H9 (cell line): ENCODE results near the gene SPTBN4. TPM values are rescaled to one million over a fixed set of nuclear protein-coding genes. Genes with fewer than 3 reads are reported as not detected.
A peak's percentile ranks its signal among the peaks of the same experiment; 100 is the strongest.

Source experiments
- DNase-seq: peaks from one replicate; pipeline ENCODE4 v3.0.0-alpha.2; 2017
- H2AFZ ChIP-seq: one replicate; pipeline ENCODE4 v1.6.1; 2013; ENCODE audit warnings: mild to moderate bottlenecking, low read length, control low read depth, moderate library complexity
- H2AK5ac ChIP-seq: 2 replicates; pipeline ENCODE4 v1.6.1; 2013; ENCODE audit warnings: low read length, control low read depth, mixed read lengths; ENCODE audit not compliant: insufficient read length
- H2BK120ac ChIP-seq: one replicate; pipeline ENCODE4 v1.6.1; 2013; ENCODE audit warnings: low read depth, mild to moderate bottlenecking, low read length, control low read depth, inconsistent platforms; ENCODE audit not compliant: poor library complexity, severe bottlenecking
- H2BK12ac ChIP-seq: 2 replicates; pipeline ENCODE4 v1.6.1; 2013; ENCODE audit warnings: low read length, control low read depth, mixed read lengths, low read depth; ENCODE audit not compliant: insufficient read length
- H2BK15ac ChIP-seq: 2 replicates; pipeline ENCODE4 v1.6.1; 2013; ENCODE audit warnings: low read depth, low read length, control low read depth
- H2BK20ac ChIP-seq: one replicate; pipeline ENCODE4 v1.6.1; 2013; ENCODE audit warnings: low read depth, mild to moderate bottlenecking, low read length, control low read depth, inconsistent platforms; ENCODE audit not compliant: poor library complexity, severe bottlenecking
- H2BK5ac ChIP-seq: 2 replicates; pipeline ENCODE4 v1.6.1; 2013; ENCODE audit warnings: low read length, control low read depth, mixed read lengths; ENCODE audit not compliant: insufficient read length
- H3K14ac ChIP-seq: 2 replicates; pipeline ENCODE4 v1.6.1; 2013; ENCODE audit warnings: low read length, control low read depth; ENCODE audit not compliant: insufficient read depth
- H3K18ac ChIP-seq: 2 replicates; pipeline ENCODE4 v1.6.1; 2013; ENCODE audit warnings: low read depth, mild to moderate bottlenecking, mixed read lengths, low read length, control low read depth; ENCODE audit not compliant: insufficient read length
- H3K23ac ChIP-seq: 2 replicates; pipeline ENCODE4 v1.6.1; 2013; ENCODE audit warnings: low read length, control low read depth, mixed read lengths, low read depth; ENCODE audit not compliant: insufficient read length
- H3K23me2 ChIP-seq: 2 replicates; pipeline ENCODE4 v1.6.1; 2013; ENCODE audit warnings: low read depth, mild to moderate bottlenecking, mixed read lengths, low read length, control low read depth; ENCODE audit not compliant: insufficient read length, poor library complexity, severe bottlenecking
- H3K27ac ChIP-seq: 2 replicates; pipeline ENCODE4 v1.5.1; 2013; ENCODE audit warnings: low read length, control low read depth, mixed read lengths, low read depth; ENCODE audit not compliant: insufficient read length
- H3K27me3 ChIP-seq: 2 replicates; pipeline ENCODE4 v1.6.1; 2013; ENCODE audit warnings: low read length, control low read depth, inconsistent platforms; ENCODE audit not compliant: insufficient read depth
- H3K4ac ChIP-seq: 2 replicates; pipeline ENCODE4 v1.6.1; 2013; ENCODE audit warnings: low read depth, mild to moderate bottlenecking, control low read depth, inconsistent platforms, low read length, moderate library complexity
- H3K4me1 ChIP-seq: 2 replicates; pipeline ENCODE4 v1.6.1; 2013; ENCODE audit warnings: low read length, control low read depth, inconsistent platforms; ENCODE audit not compliant: insufficient read depth
- H3K4me2 ChIP-seq: 2 replicates; pipeline ENCODE4 v1.6.1; 2013; ENCODE audit warnings: low read length, control low read depth, mixed read lengths; ENCODE audit not compliant: insufficient read length, insufficient read depth
- H3K56ac ChIP-seq: 2 replicates; pipeline ENCODE4 v1.6.1; 2013; ENCODE audit warnings: low read depth, mild to moderate bottlenecking, mixed read lengths, low read length, control low read depth; ENCODE audit not compliant: insufficient read length
- H3K79me1 ChIP-seq: 2 replicates; pipeline ENCODE4 v1.6.1; 2013; ENCODE audit warnings: low read depth, mild to moderate bottlenecking, moderate library complexity, low read length, control low read depth, inconsistent platforms; ENCODE audit not compliant: insufficient read depth, poor library complexity, severe bottlenecking
- H3K79me2 ChIP-seq: 2 replicates; pipeline ENCODE4 v1.6.1; 2013; ENCODE audit warnings: low read length, control low read depth, inconsistent platforms; ENCODE audit not compliant: insufficient read depth
- H3K9ac ChIP-seq: 2 replicates; pipeline ENCODE4 v1.6.1; 2013; ENCODE audit warnings: low read length, control low read depth, mixed read lengths; ENCODE audit not compliant: insufficient read length; ENCODE audit errors: extremely low read depth
- H3K9me3 ChIP-seq: one replicate; pipeline ENCODE4 v1.6.1; 2013; ENCODE audit warnings: low read depth, low read length, inconsistent platforms; ENCODE audit not compliant: control insufficient read depth
- H3T11ph ChIP-seq: one replicate; pipeline ENCODE4 v1.6.1; 2013; ENCODE audit warnings: mild to moderate bottlenecking, low read length, control low read depth, inconsistent platforms
- H4K20me1 ChIP-seq: one replicate; pipeline ENCODE4 v1.6.1; 2013; ENCODE audit not compliant: control insufficient read depth, insufficient read length, insufficient read depth
- H4K5ac ChIP-seq: 2 replicates; pipeline ENCODE4 v1.6.1; 2013; ENCODE audit warnings: low read depth, mild to moderate bottlenecking, mixed read lengths, low read length, control low read depth; ENCODE audit not compliant: insufficient read length
- H4K8ac ChIP-seq: replicated peaks from 2 replicates; pipeline ENCODE4 v1.6.1; 2013; ENCODE audit warnings: low read length, control low read depth, mixed read lengths, low read depth; ENCODE audit not compliant: insufficient read length
- H4K91ac ChIP-seq: 2 replicates; pipeline ENCODE4 v1.6.1; 2013; ENCODE audit warnings: low read depth, mild to moderate bottlenecking, moderate library complexity, mixed read lengths, low read length, control low read depth; ENCODE audit not compliant: insufficient read length
- H3K27ac Mint-ChIP-seq, 3 experiments: 2 replicates in 2 of 3; 3 replicates in 1 of 3; pipeline ENCODE4 v1.8.0; 2020 to 2021; ENCODE audit warnings: mixed read lengths in 3 of 3, mild to moderate bottlenecking in 1 of 3, moderate library complexity in 1 of 3
- H3K27me3 Mint-ChIP-seq: 2 replicates; pipeline ENCODE4 v1.8.0; 2021; ENCODE audit warnings: low read depth, mild to moderate bottlenecking, moderate library complexity, mixed read lengths
- H3K36me3 Mint-ChIP-seq, 3 experiments: 2 replicates in 2 of 3; 3 replicates in 1 of 3; pipeline ENCODE4 v1.8.0; 2020 to 2021; ENCODE audit warnings: low read depth in 3 of 3, mixed read lengths in 3 of 3; ENCODE audit not compliant: insufficient read depth in 1 of 3
- H3K4me1 Mint-ChIP-seq, 2 experiments: 2 replicates each; pipeline ENCODE4 v1.8.0; 2020; ENCODE audit warnings: mixed read lengths in 2 of 2
- H3K4me3 Mint-ChIP-seq, 2 experiments: 2 replicates in 1 of 2; 3 replicates in 1 of 2; pipeline ENCODE4 v1.8.0; 2020 to 2021; ENCODE audit warnings: mild to moderate bottlenecking in 2 of 2, mixed read lengths in 2 of 2, moderate library complexity in 1 of 2
- H3K9me3 Mint-ChIP-seq, 2 experiments: 2 replicates in 1 of 2; 3 replicates in 1 of 2; pipeline ENCODE4 v1.8.0; 2020; ENCODE audit warnings: mild to moderate bottlenecking in 2 of 2, mixed read lengths in 2 of 2, moderate library complexity in 1 of 2
- WGBS: extraction: QIAGEN DNeasy Blood & Tissue Kit; methylation state at CpG from one replicate; pipeline ENCODE4 v1.1.7; 2013; ENCODE audit warnings: missing lambda C conversion rate, low lambda C conversion rate, mixed read lengths; ENCODE audit not compliant: insufficient read length; ENCODE audit errors: extremely low coverage; 5-methylcytosine and 5-hydroxymethylcytosine counted together
- total RNA-seq: library from RNA; stranded (reverse); gene quantifications from 2 replicates; pipeline ENCODE4 v1.2.1, GENCODE V29; 2021
- TF ChIP-seq, protein P1 (sequence below): fragments of 200-600 bp; sonication (generic); conservative IDR thresholded peaks from 3 replicates; pipeline ENCODE4 v1.8.0; 2021; ENCODE audit warnings: antibody characterized with exemption, mild to moderate bottlenecking

Gene SPTBN4
- total RNA-seq, 1 experiment from 2014 or later = 2.9 TPM

DNA sequence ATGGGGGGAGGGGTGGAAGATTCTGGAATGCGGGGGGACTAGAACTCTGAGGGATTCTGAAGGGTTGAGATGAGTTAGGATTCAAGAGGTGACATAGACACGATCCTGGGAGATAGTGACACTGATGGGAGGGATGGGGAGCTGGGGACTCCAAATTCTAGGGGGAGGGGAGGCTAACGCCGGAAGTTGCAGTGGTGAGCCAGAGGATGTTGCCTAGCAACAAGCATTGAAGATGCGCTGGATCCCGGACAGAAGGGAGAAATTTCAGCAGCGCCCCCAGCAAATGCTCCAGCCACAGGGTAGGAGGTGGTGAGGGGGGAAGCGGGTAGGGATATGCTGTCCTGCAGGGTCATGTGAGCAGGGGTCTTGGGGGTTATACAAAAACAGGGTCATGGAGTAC is 127.5 kb downstream of the SPTBN4 start:
- no peak overlapping the region for H3K9ac ChIP-seq
- no peak overlapping the region for H2BK12ac ChIP-seq
- TF ChIP-seq, protein P1, sequence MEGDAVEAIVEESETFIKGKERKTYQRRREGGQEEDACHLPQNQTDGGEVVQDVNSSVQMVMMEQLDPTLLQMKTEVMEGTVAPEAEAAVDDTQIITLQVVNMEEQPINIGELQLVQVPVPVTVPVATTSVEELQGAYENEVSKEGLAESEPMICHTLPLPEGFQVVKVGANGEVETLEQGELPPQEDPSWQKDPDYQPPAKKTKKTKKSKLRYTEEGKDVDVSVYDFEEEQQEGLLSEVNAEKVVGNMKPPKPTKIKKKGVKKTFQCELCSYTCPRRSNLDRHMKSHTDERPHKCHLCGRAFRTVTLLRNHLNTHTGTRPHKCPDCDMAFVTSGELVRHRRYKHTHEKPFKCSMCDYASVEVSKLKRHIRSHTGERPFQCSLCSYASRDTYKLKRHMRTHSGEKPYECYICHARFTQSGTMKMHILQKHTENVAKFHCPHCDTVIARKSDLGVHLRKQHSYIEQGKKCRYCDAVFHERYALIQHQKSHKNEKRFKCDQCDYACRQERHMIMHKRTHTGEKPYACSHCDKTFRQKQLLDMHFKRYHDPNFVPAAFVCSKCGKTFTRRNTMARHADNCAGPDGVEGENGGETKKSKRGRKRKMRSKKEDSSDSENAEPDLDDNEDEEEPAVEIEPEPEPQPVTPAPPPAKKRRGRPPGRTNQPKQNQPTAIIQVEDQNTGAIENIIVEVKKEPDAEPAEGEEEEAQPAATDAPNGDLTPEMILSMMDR = no peak
- H3K56ac ChIP-seq = peak overlapping the region; percentile 36
- H3K14ac ChIP-seq = peak overlapping the region; percentile 81
- peaks cover 17% of the 10 kb centered on the region for H3K23me2 ChIP-seq
- no peaks in the 10 kb centered on the region for H3K79me1 ChIP-seq
- H3K4ac ChIP-seq = no peak overlapping the region; the same call in 1 of the 2 replicates
- H2BK20ac ChIP-seq = no peak overlapping the region
- H3K4me3 Mint-ChIP-seq = peak overlapping the region in 1 of 2 experiments; percentile 57; a peak in 3 of 5 replicates
- H3K4me1 Mint-ChIP-seq = peaks cover 16 to 34% of the 10 kb centered on the region in 2 experiments
- H3K4me2 ChIP-seq = peak overlapping the region; percentile 48
- H4K8ac ChIP-seq = no peak overlapping the region
- no CpG with 5 or more reads among the region's 8 CpGs for WGBS
- no peaks in the 10 kb centered on the region for H3K9me3 ChIP-seq
- no peak overlapping the region for H3K23ac ChIP-seq
- H3K27ac ChIP-seq = no peak overlapping the region
- H3K4me1 ChIP-seq = peaks cover 3% of the 10 kb centered on the region; the same call in 1 of the 2 replicates
- no peak for DNase-seq
- peak overlapping the region; percentile 95; the same call in 1 of the 2 replicates for H2BK15ac ChIP-seq
- peak overlapping the region; percentile 62 for H2AK5ac ChIP-seq
- H3K18ac ChIP-seq = peak overlapping the region; percentile 82
- H4K91ac ChIP-seq = no peak overlapping the region
- peaks cover 2 to 21% (median 7%) of the 10 kb centered on the region in 3 experiments; a peak in 5 of 7 replicates for H3K36me3 Mint-ChIP-seq
- H2AFZ ChIP-seq = no peak overlapping the region
- no peaks in the 10 kb centered on the region for H3K9me3 Mint-ChIP-seq
- peak overlapping the region in 1 of 3 experiments; percentile 61; a peak in 3 of 7 replicates for H3K27ac Mint-ChIP-seq
- no peak overlapping the region for H4K5ac ChIP-seq
- H3T11ph ChIP-seq = no peak overlapping the region
- no peak overlapping the region for H2BK120ac ChIP-seq
- peaks cover 34% of the 10 kb centered on the region for H3K27me3 Mint-ChIP-seq
- H3K27me3 ChIP-seq = no peaks in the 10 kb centered on the region; the same call in 1 of the 2 replicates
- no peak overlapping the region for H2BK5ac ChIP-seq
- no peaks in the 10 kb centered on the region for H3K79me2 ChIP-seq
- no peaks in the 10 kb centered on the region for H4K20me1 ChIP-seq
